IPS-NIHi7 (cell line): Measurements from ENCODE around the gene NUDT14.

Source experiments
- DNase-seq: peaks from one replicate; pipeline ENCODE4 v3.0.0; 2012; ENCODE audit warnings: mixed read lengths; ENCODE audit errors: extremely low spot score

NUDT14 gene

GRCh38 chr14:105159344-105159743 is 21.8 kb downstream of the NUDT14 start:
- DNase-seq: no peak

DNA sequence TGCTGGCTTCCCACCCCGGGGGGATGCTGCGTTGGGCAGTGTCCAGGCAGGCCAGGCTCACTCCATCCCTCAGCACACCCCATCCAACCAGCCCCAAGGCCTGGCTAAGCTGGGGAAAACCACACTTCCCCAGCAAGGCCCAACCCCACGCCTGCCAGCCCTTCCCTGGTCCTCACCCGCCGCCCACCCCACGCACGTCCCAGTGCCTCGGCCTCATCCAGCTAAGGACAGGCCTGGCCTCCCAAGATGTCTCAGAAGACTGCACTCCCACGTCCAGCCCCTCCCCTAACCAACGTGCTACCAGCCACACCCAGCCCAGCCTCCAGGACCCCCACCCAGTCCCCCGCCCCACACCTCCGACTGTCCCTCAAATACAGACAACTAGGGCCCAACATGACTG is 22.3 kb downstream of the NUDT14 start:
- DNase-seq: no peak

DNA sequence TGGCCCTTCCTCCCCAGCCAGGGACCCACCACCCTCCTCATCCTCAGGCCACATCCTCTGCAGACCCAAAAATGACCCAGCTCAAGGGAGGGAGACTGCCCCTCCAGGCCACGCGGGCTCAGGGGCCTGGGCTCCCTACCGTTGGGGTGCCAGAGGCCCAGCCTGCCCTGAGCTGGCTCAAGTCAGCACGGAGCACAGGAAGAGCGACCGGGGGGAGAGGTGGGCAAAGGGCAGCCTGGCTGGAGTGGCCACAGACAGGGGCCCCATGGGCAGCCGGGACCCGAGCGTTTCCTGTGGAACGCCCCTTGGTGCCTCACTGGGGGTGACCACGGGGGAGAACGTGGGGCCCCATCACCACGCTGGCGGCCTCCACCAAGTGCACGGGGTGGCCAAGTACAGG is 23.2 kb downstream of the NUDT14 start:
- DNase-seq: no peak

DNA sequence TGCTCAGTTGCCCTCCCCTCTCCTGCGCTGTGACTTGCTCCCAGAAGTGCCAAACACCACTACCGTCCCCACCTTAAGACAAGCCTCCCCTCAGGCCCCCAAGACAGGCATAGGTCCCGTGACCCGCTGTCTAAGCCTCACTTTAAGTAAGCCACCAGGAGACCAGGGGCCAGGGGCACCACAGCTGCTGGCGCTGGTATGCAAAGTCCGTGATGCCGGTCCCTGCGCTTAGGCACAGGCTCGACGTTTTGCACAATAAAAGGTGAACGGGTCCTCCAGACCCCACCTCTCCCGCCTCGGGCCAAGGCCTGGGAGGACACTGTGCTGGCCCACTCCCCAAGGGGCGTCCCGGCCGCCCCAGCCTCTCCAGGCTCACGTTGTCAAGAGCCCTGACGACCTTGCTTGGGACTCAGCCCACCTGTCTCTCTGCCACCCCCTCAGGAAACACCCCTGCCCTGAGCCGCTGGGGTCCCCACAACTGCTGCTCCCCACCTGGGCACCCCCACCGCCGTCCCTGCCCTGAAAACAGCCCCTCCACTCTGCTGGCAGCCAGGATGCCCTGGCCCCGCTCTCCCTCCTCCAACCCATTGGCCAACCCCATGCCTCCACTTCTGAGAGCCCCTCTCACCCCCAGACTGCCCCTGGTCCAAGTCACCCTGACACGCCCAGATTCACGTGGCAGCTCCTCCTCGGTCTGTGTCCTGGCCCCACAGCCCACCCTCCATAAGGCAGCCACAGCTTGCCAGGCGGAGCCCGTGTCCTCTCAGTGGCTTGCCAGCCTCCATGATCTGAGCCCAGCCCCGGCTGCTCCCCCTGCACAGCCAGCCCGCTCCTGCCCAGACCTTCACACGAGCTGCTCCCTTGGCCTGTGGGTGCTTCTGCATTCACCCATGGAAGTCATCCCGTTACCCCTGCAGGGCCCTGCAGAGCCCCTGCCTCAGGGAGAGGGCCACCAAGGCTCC is 24.4 kb downstream of the NUDT14 start:
- DNase-seq: no peak

- no peak for DNase-seq
Observed at GRCh38 chr14:105155681-105156413, 25.3 kb downstream of the NUDT14 start.

DNA sequence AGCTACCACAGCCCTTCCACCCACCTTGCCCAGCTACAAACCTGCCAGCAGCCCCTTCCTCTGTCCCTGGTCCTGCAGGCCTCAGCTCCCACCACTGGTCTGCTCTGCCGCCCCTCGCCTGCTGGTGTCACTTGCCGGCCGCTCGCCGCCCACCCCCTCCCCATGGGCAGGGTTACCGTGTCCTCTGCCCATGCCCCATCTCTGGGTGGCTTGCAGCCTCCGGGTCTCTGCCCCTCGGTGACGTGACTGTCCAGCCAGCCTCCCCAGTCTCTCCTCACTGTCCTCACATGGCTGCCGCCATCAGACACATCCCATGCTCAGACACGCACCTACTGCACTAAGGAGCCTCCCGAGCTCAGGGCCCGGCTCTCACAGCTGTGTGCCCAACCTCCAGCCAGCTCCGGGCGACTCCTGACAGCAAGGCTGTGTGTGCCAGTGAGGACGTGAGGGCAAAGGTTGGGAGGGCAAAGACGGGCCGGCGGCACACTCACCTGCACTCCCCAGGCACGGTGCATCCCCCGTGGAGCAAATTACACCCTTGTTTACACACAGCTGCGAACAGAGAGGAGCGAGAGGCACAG is 26.0 kb downstream of the NUDT14 start:
- DNase-seq: no peak

DNA sequence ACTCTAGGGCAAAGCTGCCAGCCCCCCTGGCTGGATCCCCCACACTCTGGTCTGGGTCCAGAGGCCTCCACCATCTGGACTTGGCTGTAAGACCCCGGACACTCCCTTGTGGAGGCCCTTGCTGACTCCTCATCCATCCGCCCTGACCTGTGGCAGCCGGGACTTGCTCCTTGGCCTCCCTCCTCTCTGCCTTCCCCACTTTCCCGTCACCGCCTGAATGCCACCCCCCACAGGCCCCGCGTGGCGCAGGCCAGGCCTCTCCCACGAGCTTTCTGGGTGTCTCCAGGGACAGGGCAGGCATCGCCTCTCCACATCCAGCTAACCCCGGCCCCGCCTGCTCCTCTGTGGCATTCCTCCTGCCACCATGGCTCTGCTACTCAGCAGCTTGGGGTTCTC is 26.6 kb downstream of the NUDT14 start:
- DNase-seq: no peak

GRCh38 chr14:105153739-105154475 is 27.2 kb downstream of the NUDT14 start:
- no peak for DNase-seq

DNA sequence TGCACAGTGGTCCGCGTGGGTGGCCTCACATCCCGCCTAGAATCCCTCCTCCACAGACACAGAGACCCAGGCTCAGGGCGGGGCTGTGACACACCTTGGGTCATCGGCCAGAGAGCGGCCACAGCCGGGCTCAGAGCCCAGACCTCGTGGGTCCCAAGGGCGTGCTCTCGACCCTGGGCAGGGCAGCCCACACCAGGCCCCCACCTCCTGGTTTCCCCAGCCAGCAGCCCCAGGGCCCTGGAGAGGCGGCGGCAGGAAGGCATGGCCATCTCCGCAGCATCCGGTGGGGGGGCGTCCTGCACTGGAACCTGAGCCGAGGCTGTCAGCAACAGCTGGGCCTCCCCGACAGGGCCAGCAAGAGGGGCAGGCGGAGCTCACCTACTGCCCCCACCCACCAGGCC is 27.8 kb downstream of the NUDT14 start:
- no peak for DNase-seq

- no peak for DNase-seq
Observed at GRCh38 chr14:105152794-105153241, 28.3 kb downstream of the NUDT14 start.

GRCh38 chr14:105151838-105152793 is 29.0 kb downstream of the NUDT14 start:
- DNase-seq: no peak

DNA sequence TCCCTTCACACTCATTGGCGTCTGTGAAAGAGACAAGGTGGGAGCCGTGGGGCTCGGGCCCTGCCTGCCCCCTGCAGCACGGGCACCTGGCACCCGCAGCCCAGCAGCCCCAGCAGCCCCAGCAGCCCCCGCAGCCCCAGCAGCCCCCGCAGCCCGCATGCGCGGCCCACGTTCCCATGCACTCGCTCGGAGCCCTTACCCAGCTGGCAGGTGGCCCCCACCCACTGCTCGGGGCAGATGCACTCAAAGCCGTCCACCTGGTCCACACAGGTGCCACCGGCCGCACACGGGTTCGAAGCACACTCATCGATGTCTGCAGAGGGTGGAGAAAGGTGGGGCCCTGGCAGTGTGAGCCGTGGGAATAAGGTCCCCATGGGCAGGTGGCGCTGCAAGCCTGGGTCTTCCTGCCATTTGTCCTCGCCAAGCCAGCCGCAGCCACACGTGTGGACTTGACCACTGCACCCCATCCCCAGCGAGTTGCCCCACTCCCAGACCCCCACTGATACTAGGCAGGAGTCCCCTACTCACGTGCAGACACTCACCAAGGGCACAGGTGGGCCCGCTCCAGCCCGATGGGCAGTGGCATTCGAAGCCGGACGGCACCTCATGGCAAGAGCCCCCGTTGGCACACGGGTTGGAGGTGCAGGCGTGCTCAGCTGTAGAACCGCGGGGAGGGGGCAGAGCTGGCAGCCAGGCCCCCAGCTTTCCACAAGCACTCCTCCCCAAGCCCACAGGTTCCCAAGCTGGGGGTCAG is 29.9 kb downstream of the NUDT14 start:
- DNase-seq: no peak

DNA sequence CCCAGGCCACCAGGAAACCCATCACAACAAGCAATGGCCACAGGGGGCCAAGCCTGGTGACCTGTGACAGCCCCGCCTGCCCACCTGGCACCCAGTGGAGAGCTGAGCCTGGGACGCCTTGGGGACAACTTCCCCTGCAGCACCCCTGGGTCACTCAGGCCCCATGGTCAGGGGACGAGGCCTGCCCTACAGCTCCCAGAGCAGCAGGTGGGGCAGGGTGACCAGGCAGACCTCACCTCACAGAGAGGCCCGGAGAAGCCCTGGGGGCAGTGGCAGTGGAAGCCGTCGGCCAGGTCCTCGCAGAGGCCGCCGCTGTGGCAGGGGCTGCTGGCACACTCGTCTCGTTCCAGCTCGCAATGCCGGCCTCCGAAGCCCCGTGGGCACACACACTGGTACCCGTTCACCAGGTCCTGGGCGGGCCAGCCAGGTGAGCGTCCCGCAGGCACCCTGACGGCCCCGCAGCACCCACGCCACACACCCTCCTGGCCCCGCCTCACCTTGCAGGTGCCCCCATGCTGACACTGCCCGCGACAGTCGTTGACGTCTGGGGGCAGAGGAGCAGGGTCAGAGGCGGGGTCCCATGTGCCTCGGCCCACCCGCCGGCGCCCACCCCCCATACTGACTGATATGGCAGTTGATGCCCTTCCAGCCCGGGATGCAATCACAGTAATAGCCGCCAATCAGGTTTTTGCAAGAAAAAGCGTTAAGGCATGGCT is 30.6 kb downstream of the NUDT14 start:
- DNase-seq: no peak

DNA sequence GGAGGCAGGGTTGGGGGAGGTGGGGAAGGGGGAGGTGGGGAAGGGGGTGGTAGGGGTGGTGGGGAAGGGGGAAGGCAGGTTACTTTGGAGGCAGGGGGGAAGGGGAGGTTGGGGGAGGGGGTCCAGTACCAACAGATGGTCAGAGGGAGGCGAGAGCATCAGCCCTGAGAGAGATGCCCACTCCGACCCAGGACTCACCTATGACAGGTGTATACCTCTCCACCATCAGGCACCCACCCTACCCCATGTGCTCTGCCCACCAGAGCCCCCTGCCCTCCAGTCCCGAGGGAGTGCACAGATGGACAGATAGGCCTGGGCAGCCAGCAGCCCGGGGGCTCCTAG is 31.1 kb downstream of the NUDT14 start:
- DNase-seq: no peak

GRCh38 chr14:105149146-105149781 is 31.8 kb downstream of the NUDT14 start:
- no peak for DNase-seq

DNA sequence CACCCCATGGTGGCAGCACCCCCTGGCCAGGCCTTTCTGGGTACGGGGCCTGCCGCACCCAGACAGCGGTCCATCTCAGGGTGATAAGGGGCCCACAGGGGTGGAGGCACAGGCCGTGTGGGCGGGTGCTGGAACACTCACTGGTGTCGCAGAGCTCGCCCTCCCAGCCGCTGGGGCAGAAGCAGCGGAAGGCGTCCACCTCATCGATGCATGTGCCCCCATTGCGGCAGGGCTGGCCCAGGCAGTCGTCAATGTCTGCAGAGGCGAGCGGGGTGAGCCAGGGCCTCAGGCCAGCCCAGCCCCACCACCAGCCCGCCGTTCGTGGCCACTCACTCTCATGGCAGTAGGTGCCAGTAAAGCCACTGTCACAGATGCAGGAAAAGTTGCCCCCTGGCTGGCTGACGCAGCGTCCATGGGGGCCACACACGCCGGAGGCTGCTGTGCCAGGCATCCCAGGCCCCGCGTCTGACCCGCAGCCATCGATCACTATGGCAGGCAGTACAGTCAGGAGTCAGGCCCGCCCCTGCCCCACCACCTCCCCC is 32.4 kb downstream of the NUDT14 start:
- no peak for DNase-seq

DNA sequence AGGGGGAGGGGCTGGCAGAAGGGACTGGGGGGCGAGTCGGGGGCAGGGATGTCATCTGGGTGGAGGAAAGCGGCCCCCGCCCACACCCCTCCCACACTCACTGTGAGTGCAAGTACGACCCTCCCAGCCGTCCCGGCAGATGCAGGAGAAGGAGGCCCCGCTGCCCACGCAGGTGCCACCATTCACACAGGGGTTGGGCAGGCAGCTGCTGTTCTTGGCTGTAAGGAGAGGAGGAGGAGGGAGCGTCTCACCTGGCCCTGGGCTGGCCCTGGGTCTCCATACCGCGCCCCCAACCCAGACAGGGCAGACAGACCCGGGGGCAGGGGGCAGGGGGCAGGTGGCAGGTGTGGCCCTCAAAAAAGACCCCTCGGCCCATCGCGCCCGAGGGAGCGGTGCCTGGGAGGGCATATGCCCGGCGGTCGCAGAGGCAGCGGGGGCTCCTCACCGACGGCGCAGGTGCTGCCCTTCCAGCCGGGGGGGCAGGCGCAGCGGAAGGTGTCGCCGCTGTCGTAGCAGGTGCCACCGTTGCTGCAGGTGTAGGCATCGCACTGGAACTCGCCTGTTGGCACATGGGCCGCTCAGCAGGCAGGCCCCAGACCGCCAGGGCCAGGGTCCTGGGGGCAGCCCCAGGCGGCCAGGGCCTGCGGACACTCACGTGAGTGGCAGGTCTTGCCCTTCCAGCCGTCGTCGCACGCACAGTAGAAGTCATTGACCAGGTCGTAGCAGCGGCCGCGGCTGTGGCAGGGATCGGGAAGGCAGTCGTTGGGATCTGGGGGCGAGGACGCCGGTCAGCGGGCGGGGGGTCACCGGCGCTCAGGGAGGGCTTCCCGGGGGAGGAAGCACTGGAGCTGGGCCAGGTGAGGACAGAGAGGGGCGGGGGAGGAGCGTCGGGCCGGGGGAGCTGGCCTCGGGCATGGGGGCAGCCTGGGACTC is 33.2 kb downstream of the NUDT14 start:
- DNase-seq: no peak
